H9 (cell line): ENCODE data around the gene TMEM200C. TPM values are rescaled to one million over a fixed set of nuclear protein-coding genes. Genes with fewer than 3 reads are reported as not detected.

ENCODE experiments used
- DNase-seq: peaks from one replicate; pipeline ENCODE4 v3.0.0-alpha.2; 2017
- H2AFZ ChIP-seq: one replicate; pipeline ENCODE4 v1.6.1; 2013; ENCODE audit warnings: mild to moderate bottlenecking, low read length, control low read depth, moderate library complexity
- H2AK5ac ChIP-seq: 2 replicates; pipeline ENCODE4 v1.6.1; 2013; ENCODE audit warnings: low read length, control low read depth, mixed read lengths; ENCODE audit not compliant: insufficient read length
- H2BK120ac ChIP-seq: one replicate; pipeline ENCODE4 v1.6.1; 2013; ENCODE audit warnings: low read depth, mild to moderate bottlenecking, low read length, control low read depth, inconsistent platforms; ENCODE audit not compliant: poor library complexity, severe bottlenecking
- H2BK12ac ChIP-seq: 2 replicates; pipeline ENCODE4 v1.6.1; 2013; ENCODE audit warnings: low read length, control low read depth, mixed read lengths, low read depth; ENCODE audit not compliant: insufficient read length
- H2BK15ac ChIP-seq: 2 replicates; pipeline ENCODE4 v1.6.1; 2013; ENCODE audit warnings: low read depth, low read length, control low read depth
- H2BK20ac ChIP-seq: one replicate; pipeline ENCODE4 v1.6.1; 2013; ENCODE audit warnings: low read depth, mild to moderate bottlenecking, low read length, control low read depth, inconsistent platforms; ENCODE audit not compliant: poor library complexity, severe bottlenecking
- H2BK5ac ChIP-seq: 2 replicates; pipeline ENCODE4 v1.6.1; 2013; ENCODE audit warnings: low read length, control low read depth, mixed read lengths; ENCODE audit not compliant: insufficient read length
- H3K14ac ChIP-seq: 2 replicates; pipeline ENCODE4 v1.6.1; 2013; ENCODE audit warnings: low read length, control low read depth; ENCODE audit not compliant: insufficient read depth
- H3K18ac ChIP-seq: 2 replicates; pipeline ENCODE4 v1.6.1; 2013; ENCODE audit warnings: low read depth, mild to moderate bottlenecking, mixed read lengths, low read length, control low read depth; ENCODE audit not compliant: insufficient read length
- H3K23ac ChIP-seq: 2 replicates; pipeline ENCODE4 v1.6.1; 2013; ENCODE audit warnings: low read length, control low read depth, mixed read lengths, low read depth; ENCODE audit not compliant: insufficient read length
- H3K23me2 ChIP-seq: 2 replicates; pipeline ENCODE4 v1.6.1; 2013; ENCODE audit warnings: low read depth, mild to moderate bottlenecking, mixed read lengths, low read length, control low read depth; ENCODE audit not compliant: insufficient read length, poor library complexity, severe bottlenecking
- H3K27ac ChIP-seq: 2 replicates; pipeline ENCODE4 v1.5.1; 2013; ENCODE audit warnings: low read length, control low read depth, mixed read lengths, low read depth; ENCODE audit not compliant: insufficient read length
- H3K27me3 ChIP-seq: 2 replicates; pipeline ENCODE4 v1.6.1; 2013; ENCODE audit warnings: low read length, control low read depth, inconsistent platforms; ENCODE audit not compliant: insufficient read depth
- H3K4ac ChIP-seq: 2 replicates; pipeline ENCODE4 v1.6.1; 2013; ENCODE audit warnings: low read depth, mild to moderate bottlenecking, control low read depth, inconsistent platforms, low read length, moderate library complexity
- H3K4me1 ChIP-seq: 2 replicates; pipeline ENCODE4 v1.6.1; 2013; ENCODE audit warnings: low read length, control low read depth, inconsistent platforms; ENCODE audit not compliant: insufficient read depth
- H3K4me2 ChIP-seq: 2 replicates; pipeline ENCODE4 v1.6.1; 2013; ENCODE audit warnings: low read length, control low read depth, mixed read lengths; ENCODE audit not compliant: insufficient read length, insufficient read depth
- H3K56ac ChIP-seq: 2 replicates; pipeline ENCODE4 v1.6.1; 2013; ENCODE audit warnings: low read depth, mild to moderate bottlenecking, mixed read lengths, low read length, control low read depth; ENCODE audit not compliant: insufficient read length
- H3K79me1 ChIP-seq: 2 replicates; pipeline ENCODE4 v1.6.1; 2013; ENCODE audit warnings: low read depth, mild to moderate bottlenecking, moderate library complexity, low read length, control low read depth, inconsistent platforms; ENCODE audit not compliant: insufficient read depth, poor library complexity, severe bottlenecking
- H3K79me2 ChIP-seq: 2 replicates; pipeline ENCODE4 v1.6.1; 2013; ENCODE audit warnings: low read length, control low read depth, inconsistent platforms; ENCODE audit not compliant: insufficient read depth
- H3K9ac ChIP-seq: 2 replicates; pipeline ENCODE4 v1.6.1; 2013; ENCODE audit warnings: low read length, control low read depth, mixed read lengths; ENCODE audit not compliant: insufficient read length; ENCODE audit errors: extremely low read depth
- H3K9me3 ChIP-seq: one replicate; pipeline ENCODE4 v1.6.1; 2013; ENCODE audit warnings: low read depth, low read length, inconsistent platforms; ENCODE audit not compliant: control insufficient read depth
- H3T11ph ChIP-seq: one replicate; pipeline ENCODE4 v1.6.1; 2013; ENCODE audit warnings: mild to moderate bottlenecking, low read length, control low read depth, inconsistent platforms
- H4K20me1 ChIP-seq: one replicate; pipeline ENCODE4 v1.6.1; 2013; ENCODE audit not compliant: control insufficient read depth, insufficient read length, insufficient read depth
- H4K5ac ChIP-seq: 2 replicates; pipeline ENCODE4 v1.6.1; 2013; ENCODE audit warnings: low read depth, mild to moderate bottlenecking, mixed read lengths, low read length, control low read depth; ENCODE audit not compliant: insufficient read length
- H4K8ac ChIP-seq: replicated peaks from 2 replicates; pipeline ENCODE4 v1.6.1; 2013; ENCODE audit warnings: low read length, control low read depth, mixed read lengths, low read depth; ENCODE audit not compliant: insufficient read length
- H4K91ac ChIP-seq: 2 replicates; pipeline ENCODE4 v1.6.1; 2013; ENCODE audit warnings: low read depth, mild to moderate bottlenecking, moderate library complexity, mixed read lengths, low read length, control low read depth; ENCODE audit not compliant: insufficient read length
- H3K27ac Mint-ChIP-seq, 3 experiments: 2 replicates in 2 of 3; 3 replicates in 1 of 3; pipeline ENCODE4 v1.8.0; 2020 to 2021; ENCODE audit warnings: mixed read lengths in 3 of 3, mild to moderate bottlenecking in 1 of 3, moderate library complexity in 1 of 3
- H3K27me3 Mint-ChIP-seq: 2 replicates; pipeline ENCODE4 v1.8.0; 2021; ENCODE audit warnings: low read depth, mild to moderate bottlenecking, moderate library complexity, mixed read lengths
- H3K36me3 Mint-ChIP-seq, 3 experiments: 2 replicates in 2 of 3; 3 replicates in 1 of 3; pipeline ENCODE4 v1.8.0; 2020 to 2021; ENCODE audit warnings: low read depth in 3 of 3, mixed read lengths in 3 of 3; ENCODE audit not compliant: insufficient read depth in 1 of 3
- H3K4me1 Mint-ChIP-seq, 2 experiments: 2 replicates each; pipeline ENCODE4 v1.8.0; 2020; ENCODE audit warnings: mixed read lengths in 2 of 2
- H3K4me3 Mint-ChIP-seq, 2 experiments: 2 replicates in 1 of 2; 3 replicates in 1 of 2; pipeline ENCODE4 v1.8.0; 2020 to 2021; ENCODE audit warnings: mild to moderate bottlenecking in 2 of 2, mixed read lengths in 2 of 2, moderate library complexity in 1 of 2
- H3K9me3 Mint-ChIP-seq, 2 experiments: 2 replicates in 1 of 2; 3 replicates in 1 of 2; pipeline ENCODE4 v1.8.0; 2020; ENCODE audit warnings: mild to moderate bottlenecking in 2 of 2, mixed read lengths in 2 of 2, moderate library complexity in 1 of 2
- CTCF ChIP-seq: fragments of 200-600 bp; sonication (generic); conservative IDR thresholded peaks from 3 replicates; pipeline ENCODE4 v1.8.0; 2021; ENCODE audit warnings: antibody characterized with exemption, mild to moderate bottlenecking
- WGBS: extraction: QIAGEN DNeasy Blood & Tissue Kit; methylation state at CpG from one replicate; pipeline ENCODE4 v1.1.7; 2013; ENCODE audit warnings: missing lambda C conversion rate, low lambda C conversion rate, mixed read lengths; ENCODE audit not compliant: insufficient read length; ENCODE audit errors: extremely low coverage; 5-methylcytosine and 5-hydroxymethylcytosine counted together
- total RNA-seq: library from RNA; stranded (reverse); gene quantifications from 2 replicates; pipeline ENCODE4 v1.2.1, GENCODE V29; 2021

The TMEM200C gene
- total RNA-seq, 1 experiment from 2014 or later = 6.3 TPM

DNA sequence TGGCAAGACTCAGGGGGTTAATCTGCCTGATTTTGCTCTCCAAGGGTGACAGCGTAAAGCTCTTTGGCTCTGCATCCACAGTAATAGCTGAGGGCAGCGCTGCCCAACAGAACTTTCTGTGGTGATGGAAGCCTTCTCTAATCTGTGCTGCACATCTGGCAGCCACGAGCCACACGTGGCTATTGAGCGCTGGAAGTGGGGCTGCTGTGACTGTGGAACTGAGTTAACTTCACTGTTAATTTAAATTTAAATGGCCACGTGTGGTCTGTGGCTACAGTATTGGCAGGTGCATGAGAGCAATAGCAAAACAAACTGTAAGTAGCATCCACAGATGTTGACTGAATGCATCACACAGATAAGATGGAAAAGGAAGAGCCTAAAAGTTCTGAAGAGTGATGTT lies 47.3 kb upstream of the TMEM200C start:
- Histone ChIP-seq H3K27ac (no peak overlapping the region), H3K27me3 (no peaks in the 10 kb centered on the region), H3K79me2 (no peaks in the 10 kb centered on the region), H3K23me2 (no peaks in the 10 kb centered on the region), H3K18ac (no peak overlapping the region), H2AFZ (no peak overlapping the region), H3T11ph (no peak overlapping the region), H4K8ac (no peak overlapping the region), H4K20me1 (no peaks in the 10 kb centered on the region), H4K91ac (no peak overlapping the region), H3K79me1 (no peaks in the 10 kb centered on the region), H3K14ac (no peak overlapping the region), H2BK120ac (no peak overlapping the region), H3K4me1 (peaks cover 9% of the 10 kb centered on the region), H4K5ac (no peak overlapping the region), H3K4ac (no peak overlapping the region), H2BK20ac (no peak overlapping the region), H2BK12ac (no peak overlapping the region), H3K9me3 (no peaks in the 10 kb centered on the region), H2BK5ac (no peak overlapping the region), H2BK15ac (no peak overlapping the region), H2AK5ac (no peak overlapping the region), H3K23ac (no peak overlapping the region), H3K9ac (no peak overlapping the region), H3K56ac (no peak overlapping the region), H3K4me2 (no peak overlapping the region)
- no peak for DNase-seq
- H3K4me3 Mint-ChIP-seq = no peak overlapping the region
- no peaks in the 10 kb centered on the region; the same call in none of the 2 replicates for H3K27me3 Mint-ChIP-seq
- H3K9me3 Mint-ChIP-seq = no peaks in the 10 kb centered on the region
- H3K27ac Mint-ChIP-seq = no peak overlapping the region; a peak in 1 of 7 replicates
- no CpG with 5 or more reads among the region's 6 CpGs for WGBS
- peaks cover 19 to 22% of the 10 kb centered on the region in 2 experiments for H3K4me1 Mint-ChIP-seq
- no peak for TF ChIP-seq CTCF
- H3K36me3 Mint-ChIP-seq = no peaks in the 10 kb centered on the region; a peak in 1 of 7 replicates
